Parathyroid adenoma (tissue), 2 donors: ENCODE measurements around the gene SGF29.

ENCODE experiments used
- H2AFZ ChIP-seq: fragments of 300-600 bp; sonication (generic); one replicate; pipeline ENCODE4 v1.7.0; 2017; ENCODE audit warnings: antibody characterized with exemption, mild to moderate bottlenecking
- H3K27ac ChIP-seq: fragments of 300-600 bp; sonication (generic); one replicate; pipeline ENCODE4 v1.7.0; 2017
- H3K27me3 ChIP-seq: fragments of 300-600 bp; sonication (generic); one replicate; pipeline ENCODE4 v1.7.0; 2017; ENCODE audit warnings: low read length; ENCODE audit not compliant: control insufficient read depth, insufficient read depth
- H3K36me3 ChIP-seq: fragments of 300-600 bp; sonication (generic); one replicate; pipeline ENCODE4 v1.7.0; 2017; ENCODE audit warnings: low read length; ENCODE audit not compliant: control insufficient read depth, insufficient read depth
- H3K4me1 ChIP-seq: fragments of 300-600 bp; sonication (generic); one replicate; pipeline ENCODE4 v1.7.0; 2017; ENCODE audit warnings: control low read depth
- H3K4me2 ChIP-seq: fragments of 300-600 bp; sonication (generic); one replicate; pipeline ENCODE4 v1.7.0; 2017; ENCODE audit warnings: low read length
- H3K4me3 ChIP-seq: fragments of 300-600 bp; sonication (generic); one replicate; pipeline ENCODE4 v1.7.0; 2017; ENCODE audit warnings: low read depth, low read length
- H3K79me2 ChIP-seq: fragments of 300-600 bp; sonication (generic); one replicate; pipeline ENCODE4 v1.7.0; 2017; ENCODE audit warnings: control low read depth
- H3K9ac ChIP-seq: fragments of 300-600 bp; sonication (generic); one replicate; pipeline ENCODE4 v1.7.0; 2017; ENCODE audit warnings: mild to moderate bottlenecking
- H3K9me3 ChIP-seq: fragments of 300-600 bp; sonication (generic); one replicate; pipeline ENCODE4 v1.7.0; 2017; ENCODE audit warnings: low read length; ENCODE audit not compliant: control insufficient read depth
- CTCF ChIP-seq: fragments of 300-600 bp; sonication (generic); IDR thresholded peaks from one replicate; pipeline ENCODE4 v1.7.0; 2017; ENCODE audit warnings: antibody characterized with exemption, mild to moderate bottlenecking
- donor health status: primary hyperparathyroidism.

SGF29 gene

DNA sequence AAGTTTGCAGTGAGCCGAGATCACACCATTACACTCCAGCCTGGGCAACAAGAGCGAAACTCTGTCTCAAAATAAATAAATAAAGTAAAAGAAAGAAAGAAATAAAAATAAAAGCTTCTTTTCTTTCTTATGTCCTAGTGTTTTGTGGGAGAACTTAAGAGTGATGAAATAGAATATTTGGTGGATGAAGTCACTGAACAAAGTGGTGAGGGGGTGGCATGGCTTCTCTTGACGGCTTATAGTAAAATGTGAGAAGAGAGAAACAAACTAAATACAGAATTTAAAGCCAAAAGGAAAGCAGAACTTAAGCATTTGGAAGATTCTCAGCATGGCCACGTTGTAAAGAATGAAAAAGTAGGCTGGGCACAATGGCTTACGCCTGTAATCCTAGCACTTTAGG, 15.3 kb downstream of the SGF29 start:
- no peak for TF ChIP-seq CTCF
- Histone ChIP-seq H3K36me3 (no peaks in the 10 kb centered on the region), H3K27ac (no peak overlapping the region), H2AFZ (no peak overlapping the region), H3K9me3 (no peaks in the 10 kb centered on the region), H3K4me3 (no peak overlapping the region), H3K27me3 (no peaks in the 10 kb centered on the region), H3K4me2 (no peak overlapping the region), H3K79me2 (peaks cover 52% of the 10 kb centered on the region), H3K9ac (no peak overlapping the region), H3K4me1 (peaks cover 11% of the 10 kb centered on the region)

GRCh38 chr16:28569968-28570752, 16.4 kb downstream of the SGF29 start:
- Histone ChIP-seq H3K4me3 (no peak overlapping the region), H3K79me2 (peaks cover 50% of the 10 kb centered on the region), H2AFZ (no peak overlapping the region), H3K4me2 (no peak overlapping the region), H3K9me3 (no peaks in the 10 kb centered on the region), H3K9ac (no peak overlapping the region), H3K4me1 (peaks cover 22% of the 10 kb centered on the region), H3K27ac (no peak overlapping the region), H3K27me3 (no peaks in the 10 kb centered on the region), H3K36me3 (no peaks in the 10 kb centered on the region)
- no peak for TF ChIP-seq CTCF

GRCh38 chr16:28572696-28573510, 19.2 kb downstream of the SGF29 start:
- H3K4me2 ChIP-seq: no peak overlapping the region
- no peak overlapping the region for H3K9ac ChIP-seq
- H3K4me3 ChIP-seq: no peak overlapping the region
- H3K36me3 ChIP-seq: no peaks in the 10 kb centered on the region
- peak overlapping the region; percentile 17 for H2AFZ ChIP-seq
- H3K27me3 ChIP-seq: no peaks in the 10 kb centered on the region
- no peak for TF ChIP-seq CTCF
- peaks cover 23% of the 10 kb centered on the region for H3K4me1 ChIP-seq
- no peaks in the 10 kb centered on the region for H3K9me3 ChIP-seq
- peak overlapping the region; percentile 58 for H3K27ac ChIP-seq
- peaks cover 38% of the 10 kb centered on the region for H3K79me2 ChIP-seq

- Histone ChIP-seq H3K4me2 (no peak overlapping the region), H3K9ac (no peak overlapping the region), H3K27ac (peak overlapping the region; percentile 58), H3K4me3 (no peak overlapping the region), H3K36me3 (no peaks in the 10 kb centered on the region), H3K9me3 (no peaks in the 10 kb centered on the region), H2AFZ (peak overlapping the region; percentile 67), H3K4me1 (peaks cover 23% of the 10 kb centered on the region), H3K79me2 (peaks cover 28% of the 10 kb centered on the region), H3K27me3 (no peaks in the 10 kb centered on the region)
- no peak for TF ChIP-seq CTCF
Observed at GRCh38 chr16:28573738-28574718, 20.3 kb downstream of the SGF29 start.
